ENCODE measurements around the gene ANKRD1.

ANKRD1 gene

DNA sequence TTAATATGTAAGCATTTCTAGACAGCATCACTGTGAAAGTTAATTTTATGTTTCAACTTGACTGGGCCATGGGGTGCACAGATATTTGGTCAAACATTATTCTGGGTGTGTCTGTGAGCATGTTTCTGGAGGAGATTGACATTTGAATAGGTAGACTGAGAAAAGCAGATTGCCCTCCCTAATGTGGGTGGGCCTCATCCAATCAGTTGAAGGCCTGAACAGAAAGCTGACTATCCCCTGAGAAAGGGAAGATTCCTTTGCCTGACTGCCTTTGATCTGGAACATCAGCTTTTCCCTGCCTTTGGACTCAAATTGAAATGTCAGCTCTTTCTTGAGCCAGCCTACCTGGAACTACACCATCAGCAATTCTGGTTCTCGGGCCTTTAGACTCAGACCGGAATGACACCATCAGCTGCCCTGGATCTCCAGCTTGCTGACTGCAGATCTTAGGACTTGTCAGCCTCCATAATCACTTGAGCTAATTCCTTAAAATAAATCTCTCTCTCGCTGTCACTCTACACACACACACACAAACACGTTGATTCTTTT lies 54.8 kb downstream of the ANKRD1 start:
- no peak for DNase-seq
- intact Hi-C loops (cut with DNase I): no loop called here

DNA sequence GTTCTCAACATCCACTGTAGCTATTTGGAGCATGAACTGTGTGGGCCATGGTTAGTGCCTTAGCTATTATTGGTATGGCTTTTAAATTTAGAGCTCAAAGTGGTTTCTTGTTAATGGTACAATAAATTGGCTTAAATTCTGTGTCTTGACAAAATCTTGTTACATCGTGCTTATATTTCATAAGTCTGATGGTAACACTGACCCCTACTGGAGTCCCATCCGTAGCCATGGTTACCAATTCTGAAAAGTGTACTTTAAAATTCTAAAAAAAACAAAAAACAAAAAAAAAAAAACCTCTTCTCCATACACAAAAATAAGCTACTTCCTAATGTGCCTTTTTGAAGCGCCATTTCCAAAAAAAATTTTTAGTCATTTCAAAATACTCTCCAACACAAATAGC lies 55.5 kb downstream of the ANKRD1 start:
- no peak for DNase-seq
- intact Hi-C loops (cut with DNase I): no loop called here

DNA sequence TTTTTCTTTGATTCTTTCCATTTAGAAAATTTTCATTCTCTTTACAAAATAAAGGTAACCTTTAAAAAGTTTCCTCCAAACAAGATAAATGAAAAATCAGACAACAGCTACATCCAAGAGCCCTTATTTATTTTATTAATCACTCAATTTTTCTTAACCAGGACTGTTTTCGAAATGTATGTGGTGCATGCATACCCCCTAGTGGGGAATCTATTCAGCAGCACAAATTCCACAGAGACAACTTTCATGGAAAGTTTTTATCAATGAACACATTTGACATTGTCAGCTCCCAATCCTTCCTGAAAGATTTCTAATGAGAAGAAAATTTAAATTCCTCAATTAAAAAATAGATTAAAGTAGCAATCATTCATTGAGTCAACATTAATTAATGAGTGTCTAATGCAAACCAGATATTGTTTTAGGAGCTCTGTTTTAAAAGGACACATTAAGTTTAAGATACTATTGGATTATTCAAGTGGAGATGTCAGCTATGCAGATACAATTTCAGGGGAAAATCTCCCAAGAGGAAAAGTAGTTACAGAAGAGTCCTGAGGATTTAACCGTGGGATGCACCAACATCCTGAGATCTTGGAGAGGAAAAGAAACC lies 57.9 kb downstream of the ANKRD1 start:
- intact Hi-C loops (cut with DNase I): loop anchor here (2.0 to 5.0 kb wide), 3 partner anchors 112 to 1071 kb away; no protein-coding TSS in a partner anchor
- no peak for DNase-seq
